Esophagus squamous epithelium (tissue), 5 donors: ENCODE measurements around the gene ZAP70. TPM values are rescaled to one million over a fixed set of nuclear protein-coding genes. Genes with fewer than 3 reads are reported as not detected.

Experiments
- DNase-seq: peaks from one replicate; lab custom pipeline; 2025; lab: John Stamatoyannopoulos, UW
- H3K27ac ChIP-seq, 4 donors: fragments of 200-600 bp; sonication (generic); one replicate each; pipeline ENCODE4 v1.5.1; 2016 to 2019; ENCODE audit warnings: mild to moderate bottlenecking in 1 of 4
- H3K27me3 ChIP-seq, 4 donors: fragments of 200-600 bp; sonication (generic); 1 replicate in 3 of 4; 2 replicates in 1 of 4; pipeline versions ENCODE4 v1.5.1 to v1.6.0; 2017 to 2021; ENCODE audit warnings: antibody characterized with exemption in 1 of 4
- H3K36me3 ChIP-seq, 3 donors: fragments of 200-600 bp; sonication (generic); one replicate each; pipeline ENCODE4 v1.5.1; 2016 to 2019
- H3K4me1 ChIP-seq, 3 donors: fragments of 200-600 bp; sonication (generic); one replicate each; pipeline ENCODE4 v1.5.1; 2017 to 2019
- H3K4me3 ChIP-seq, 4 donors: fragments of 200-600 bp; sonication (generic); 1 replicate in 3 of 4; 2 replicates in 1 of 4; pipeline ENCODE4 v1.5.1; 2016 to 2019; ENCODE audit warnings: mild to moderate bottlenecking in 2 of 4, moderate library complexity in 1 of 4
- H3K9me3 ChIP-seq, 3 donors: fragments of 200-600 bp; sonication (generic); one replicate each; pipeline ENCODE4 v1.5.1; 2016 to 2019
- CTCF ChIP-seq, 6 experiments: fragments of 450-650 bp in 4 of 6; fragments of 200-600 bp in 2 of 6; sonication (generic) in 2 of 6; IDR thresholded peaks; one replicate each; pipeline ENCODE4 v1.5.1; 2016 to 2019; ENCODE audit warnings: antibody characterized with exemption in 6 of 6, mild to moderate bottlenecking in 4 of 6, moderate library complexity in 4 of 6
- POLR2A ChIP-seq, 4 donors: fragments of 450-650 bp; IDR thresholded peaks; one replicate each; pipeline ENCODE4 v1.6.1; 2017; ENCODE audit warnings: antibody characterized with exemption in 4 of 4, mild to moderate bottlenecking in 4 of 4, moderate library complexity in 3 of 4
- WGBS, 2 donors: methylation state at CpG; one replicate each; pipeline ENCODE4 v1.1.5; 2018; 5-methylcytosine and 5-hydroxymethylcytosine counted together
- intact Hi-C: fragments of 100-400 bp; cut with DNase I; formaldehyde crosslinking; loops from one replicate; pipeline ENCODE4 v1.15.0; 2022
- total RNA-seq, 4 donors: library from RNA; depleted of rRNA; stranded (reverse); fragments of >200 nt; gene quantifications; one replicate each; pipeline ENCODE4 v1.1.0, GENCODE V29; 2016
- donor health status: DM: yes; HTN: yes; CAD: no.

ZAP70 gene
- total RNA-seq, 4 donors from 2014 or later: 2.2 to 7.8 (median 3.3) TPM

GRCh38 chr2:97737421-97738178, 24.2 kb downstream of the ZAP70 start:
- Histone ChIP-seq H3K27ac (no peak overlapping the region), H3K4me3 (no peak overlapping the region), H3K36me3 (no peaks in the 10 kb centered on the region), H3K27me3 (no peaks in the 10 kb centered on the region), H3K4me1 (peaks cover 4 to 11% (median 7%) of the 10 kb centered on the region in 3 donors), H3K9me3 (no peaks in the 10 kb centered on the region)
- 86 to 92% methylated on average over 8 to 21 of the region's 32 CpGs for WGBS, 2 donors
- no peak for TF ChIP-seq CTCF (IDR thresholded peaks at IDR 0.05)
- TF ChIP-seq POLR2A (IDR thresholded peaks at IDR 0.05): no peak
- no peak for DNase-seq
- intact Hi-C loops: no loop called here

- H3K4me3 ChIP-seq: no peak overlapping the region
- DNase-seq: no peak
- intact Hi-C loops: no loop called here
- peaks cover 4 to 11% (median 7%) of the 10 kb centered on the region in 3 donors for H3K4me1 ChIP-seq
- H3K27ac ChIP-seq: no peak overlapping the region
- WGBS, 2 donors: 89 to 97% methylated on average over 4 to 7 of the region's 9 CpGs
- H3K27me3 ChIP-seq: no peaks in the 10 kb centered on the region
- TF ChIP-seq POLR2A (IDR thresholded peaks at IDR 0.05): no peak
- TF ChIP-seq CTCF (IDR thresholded peaks at IDR 0.05): no peak
- H3K9me3 ChIP-seq: no peaks in the 10 kb centered on the region
- H3K36me3 ChIP-seq: no peaks in the 10 kb centered on the region
Measured at GRCh38 chr2:97738179-97739019, 25.0 kb downstream of the ZAP70 start.

GRCh38 chr2:97739020-97739892, 25.9 kb downstream of the ZAP70 start:
- TF ChIP-seq POLR2A (IDR thresholded peaks at IDR 0.05) (no peak), CTCF (IDR thresholded peaks at IDR 0.05) (no peak)
- WGBS, 2 donors: 83 to 87% methylated on average over 6 to 12 of the region's 23 CpGs
- Histone ChIP-seq H3K27me3 (no peaks in the 10 kb centered on the region), H3K36me3 (peaks cover 0 to 7% (median 0%) of the 10 kb centered on the region in 3 donors), H3K4me3 (no peak overlapping the region), H3K27ac (no peak overlapping the region), H3K4me1 (peaks cover 4 to 11% (median 7%) of the 10 kb centered on the region in 3 donors), H3K9me3 (no peaks in the 10 kb centered on the region)
- intact Hi-C loops: no loop called here
- DNase-seq: no peak

- TF ChIP-seq CTCF (IDR thresholded peaks at IDR 0.05) (no peak), POLR2A (IDR thresholded peaks at IDR 0.05) (no peak)
- H3K27me3 ChIP-seq: no peaks in the 10 kb centered on the region
- H3K4me1 ChIP-seq: peaks cover 4 to 14% (median 7%) of the 10 kb centered on the region in 3 donors
- no peak overlapping the region for H3K27ac ChIP-seq
- peaks cover 0 to 10% (median 0%) of the 10 kb centered on the region in 3 donors for H3K36me3 ChIP-seq
- WGBS, 2 donors: 50 to 65% methylated on average over 2 of the region's 5 CpGs
- no peak for DNase-seq
- intact Hi-C loops: no loop called here
- no peak overlapping the region for H3K4me3 ChIP-seq
- no peaks in the 10 kb centered on the region for H3K9me3 ChIP-seq
Measured at GRCh38 chr2:97739893-97740245, 26.5 kb downstream of the ZAP70 start.
